ENCODE data around the gene FBLN7.

FBLN7 gene

DNA sequence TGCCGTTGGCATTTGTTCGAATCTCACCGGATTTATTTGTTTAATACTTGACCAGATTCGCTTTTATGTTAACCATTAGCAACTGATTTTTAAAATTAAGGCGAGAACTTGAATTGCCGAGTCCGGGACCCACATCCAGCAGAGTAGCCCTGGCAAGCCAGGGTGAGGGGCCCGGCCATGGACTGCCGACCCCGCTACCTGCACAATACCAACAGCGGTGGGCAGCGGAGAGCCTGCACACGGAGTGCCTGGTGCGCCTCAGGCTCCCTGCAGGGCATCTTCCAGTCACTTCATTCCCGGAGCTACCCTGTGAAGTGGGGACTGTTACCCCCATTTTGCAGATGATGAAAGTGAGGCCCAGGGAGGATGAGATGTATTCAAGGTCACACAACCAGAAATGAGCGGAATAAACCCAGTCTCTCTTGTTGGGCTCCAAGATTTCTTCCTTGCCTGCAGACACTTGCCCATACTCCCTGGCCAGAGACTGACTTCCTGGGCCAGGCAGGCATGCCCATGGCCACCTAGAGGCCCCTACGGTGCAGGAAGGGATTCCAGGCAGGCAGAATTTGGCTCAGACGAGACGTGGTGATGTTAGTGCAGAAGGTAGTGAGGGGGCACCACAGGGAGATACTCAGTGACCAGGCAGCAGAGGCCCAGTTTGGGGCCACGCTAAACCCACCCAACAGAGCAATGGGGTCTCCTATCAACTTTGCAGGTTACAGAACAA lies 2.9 kb downstream of the FBLN7 start:
- DNase-seq, result no peak

DNA sequence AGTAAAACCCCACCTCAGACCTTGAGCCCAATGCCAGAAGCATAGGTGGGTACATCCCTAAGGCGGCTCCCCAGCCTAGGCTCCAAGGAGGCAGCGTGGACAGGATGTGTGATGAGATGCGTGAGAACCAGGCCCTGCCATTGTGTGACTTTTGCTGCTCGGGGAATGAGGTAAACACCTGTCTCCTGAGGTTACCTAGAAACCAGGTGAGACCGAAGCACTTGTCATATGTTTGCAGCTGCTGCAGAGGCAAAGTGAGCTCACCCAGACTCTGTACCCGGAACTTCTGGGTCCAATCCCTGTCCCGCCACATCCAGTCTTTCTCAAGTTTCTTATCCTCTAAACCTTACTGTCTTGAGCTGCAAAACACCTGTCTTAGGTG lies 3.4 kb downstream of the FBLN7 start:
- no peak for DNase-seq

GRCh38 chr2:112142525-112143078 lies 4.4 kb downstream of the FBLN7 start:
- no peak for DNase-seq

DNA sequence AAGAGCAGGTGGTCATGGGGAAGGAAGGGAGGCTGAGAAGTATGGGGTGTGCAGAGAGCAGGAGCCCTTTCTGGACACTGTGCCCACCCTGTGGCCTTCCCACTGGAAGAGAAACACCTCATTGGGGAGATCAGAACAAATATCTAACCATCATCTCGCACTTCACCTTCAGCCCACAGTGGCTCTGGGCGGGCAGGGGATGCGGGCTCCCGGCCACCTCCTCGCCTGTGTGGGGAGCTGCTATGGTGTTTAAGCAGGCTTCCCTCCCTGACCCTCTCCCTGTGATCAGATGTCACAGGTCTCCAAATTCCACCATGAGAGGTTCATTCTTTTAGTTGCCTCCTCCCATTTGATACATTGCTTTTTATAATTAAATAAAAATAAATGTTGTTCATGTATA lies 5.0 kb downstream of the FBLN7 start:
- no peak for DNase-seq

GRCh38 chr2:112144966-112145365 lies 6.8 kb downstream of the FBLN7 start:
- DNase-seq, result no peak

- no peak for DNase-seq
These were observed 9.4 kb downstream of the FBLN7 start for GRCh38 chr2:112147382-112148168.

- no peak for DNase-seq
These were observed 10.3 kb downstream of the FBLN7 start for GRCh38 chr2:112148477-112148876.

DNA sequence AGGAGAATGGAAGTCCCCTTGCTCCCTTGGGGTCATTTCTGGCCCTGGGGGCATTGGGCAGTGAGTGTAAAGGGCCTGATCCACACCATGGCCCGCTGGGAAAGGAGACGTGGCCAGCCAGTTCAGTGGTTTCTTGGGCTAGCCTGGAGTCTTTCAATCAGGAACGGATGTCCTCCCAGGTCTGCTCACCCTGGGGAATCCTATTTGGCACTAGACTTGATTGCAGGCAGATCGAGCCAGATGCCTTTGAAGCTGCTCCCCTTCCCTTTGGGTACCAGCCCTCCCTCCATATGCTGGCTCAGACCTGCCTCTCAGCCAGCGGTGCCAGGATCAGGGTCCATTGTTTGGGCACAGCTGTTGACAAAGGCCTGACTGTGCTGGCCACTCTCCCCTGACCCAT lies 11.0 kb downstream of the FBLN7 start:
- DNase-seq, result no peak

- DNase-seq, result no peak
These were observed 11.8 kb downstream of the FBLN7 start for GRCh38 chr2:112149866-112150435.

DNA sequence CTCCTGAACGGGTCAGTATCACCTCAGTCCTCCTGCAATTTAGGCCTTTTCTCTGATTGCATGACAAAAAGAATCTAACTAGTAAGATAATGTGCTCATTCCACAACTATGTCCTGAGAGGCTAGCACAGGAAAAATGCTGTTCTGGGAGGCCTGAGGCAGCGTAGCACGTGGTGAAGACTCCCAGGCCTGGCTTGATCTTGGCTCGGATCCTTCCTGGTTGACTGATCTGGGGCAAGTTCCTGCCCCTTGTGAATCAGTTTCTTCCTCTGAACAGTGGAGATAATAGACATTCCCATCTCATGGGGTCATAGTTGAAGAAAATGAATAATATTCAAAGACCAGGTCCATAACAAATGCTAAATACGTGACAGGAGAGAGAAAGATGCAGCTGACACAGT lies 12.3 kb downstream of the FBLN7 start:
- no peak for DNase-seq

GRCh38 chr2:112150851-112151250 lies 12.7 kb downstream of the FBLN7 start:
- DNase-seq, result no peak

- no peak for DNase-seq
These were observed 13.1 kb downstream of the FBLN7 start for GRCh38 chr2:112151271-112151670.

DNA sequence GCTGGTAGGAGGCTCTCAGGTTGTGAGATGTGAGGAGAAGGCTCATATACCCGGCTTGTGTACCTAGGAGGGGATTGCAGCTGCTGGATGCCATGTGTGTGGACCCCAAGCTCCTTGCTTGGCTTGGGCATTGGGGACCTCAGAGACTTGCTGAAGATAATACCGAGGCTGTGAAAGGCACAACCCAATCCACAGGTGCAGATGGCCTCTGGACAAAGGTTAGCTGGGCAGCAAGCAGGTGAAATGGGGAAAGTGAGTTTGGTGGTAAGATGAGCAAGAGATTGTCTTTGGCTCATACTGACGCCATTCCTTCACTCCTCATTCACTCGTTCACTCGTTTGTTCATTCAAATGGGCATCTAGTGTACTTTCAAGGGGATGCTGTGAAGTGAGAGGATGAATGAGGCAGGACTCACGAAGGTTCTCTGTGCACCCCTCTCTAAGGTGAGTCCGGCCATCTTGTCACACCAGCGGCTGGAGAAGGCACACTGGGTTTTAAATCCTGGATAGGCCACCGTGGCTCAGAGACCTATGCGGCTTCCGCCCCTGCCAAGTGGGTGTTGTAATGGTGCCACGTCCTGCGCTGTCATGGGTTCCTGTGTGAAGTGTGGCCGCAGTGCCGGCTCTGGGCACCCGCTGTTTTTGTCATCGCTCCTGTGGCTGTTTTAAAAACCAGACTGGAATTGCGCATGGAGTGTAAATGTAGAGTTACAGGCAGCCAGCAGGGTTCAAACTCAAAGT lies 13.7 kb downstream of the FBLN7 start:
- no peak for DNase-seq

GRCh38 chr2:112152476-112153178 lies 14.4 kb downstream of the FBLN7 start:
- no peak for DNase-seq

GRCh38 chr2:112153179-112153490 lies 14.9 kb downstream of the FBLN7 start:
- DNase-seq, result no peak

DNA sequence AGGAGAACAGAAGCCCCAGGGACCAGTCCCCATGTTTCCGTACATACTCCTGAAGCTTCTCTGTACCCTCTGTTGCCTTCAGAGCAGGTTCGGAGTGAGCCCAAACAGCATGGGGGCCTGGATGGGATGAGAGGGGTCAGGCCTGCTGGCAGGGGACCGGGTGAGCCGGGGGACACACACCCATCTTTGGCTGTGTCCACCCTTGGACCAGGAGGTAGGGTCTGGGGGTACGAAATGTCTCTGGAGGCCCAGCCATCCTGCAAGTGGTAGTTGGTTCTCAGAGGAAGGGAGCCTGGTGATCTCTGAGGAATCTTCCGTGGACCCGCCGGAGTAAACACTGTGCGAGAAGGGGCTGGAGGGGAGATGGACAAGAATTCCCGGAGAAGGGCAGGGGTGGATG lies 15.3 kb downstream of the FBLN7 start:
- DNase-seq, result no peak

DNA sequence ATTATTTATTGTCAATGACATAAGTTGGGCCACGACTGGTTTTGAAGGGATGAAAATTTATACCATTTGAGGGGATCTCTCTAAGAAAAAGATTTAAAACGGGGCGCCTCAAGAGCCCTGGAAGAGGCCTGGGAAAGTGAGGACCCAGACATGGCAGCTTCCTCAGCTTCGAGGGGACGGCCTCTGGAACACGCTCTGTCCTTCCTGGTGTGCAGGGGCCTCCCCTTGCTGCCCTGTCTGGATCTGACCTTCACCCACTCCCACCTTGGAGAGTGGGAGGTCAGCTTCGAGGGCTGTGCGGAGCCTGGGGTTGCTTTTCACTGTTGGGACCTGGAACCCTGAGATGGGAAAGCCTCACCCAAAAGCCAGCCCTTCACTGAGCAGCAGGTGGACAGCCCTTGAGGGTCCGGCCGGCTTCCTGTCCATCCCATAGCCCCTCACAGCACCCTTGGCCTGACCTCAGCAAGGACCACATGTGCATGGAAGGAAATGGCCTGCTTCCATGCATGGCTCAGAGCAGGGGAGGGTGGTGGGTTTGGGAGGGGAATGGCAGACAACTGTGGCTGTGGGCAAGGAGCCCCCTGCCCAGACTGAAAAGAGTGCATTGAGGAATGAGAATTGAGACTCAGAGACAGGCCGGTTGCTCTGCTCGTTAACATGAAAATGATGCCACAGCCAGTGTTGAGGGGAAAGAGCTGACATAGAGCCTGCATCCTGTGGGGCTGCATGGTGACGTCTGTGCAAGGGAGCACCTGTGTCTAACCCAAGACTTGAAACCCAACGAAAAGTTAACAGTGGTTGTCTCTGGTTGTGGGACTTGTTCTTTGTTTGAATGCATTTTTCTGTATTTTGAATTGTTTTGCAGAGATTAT lies 16.3 kb downstream of the FBLN7 start:
- DNase-seq, result peak; percentile 33

DNA sequence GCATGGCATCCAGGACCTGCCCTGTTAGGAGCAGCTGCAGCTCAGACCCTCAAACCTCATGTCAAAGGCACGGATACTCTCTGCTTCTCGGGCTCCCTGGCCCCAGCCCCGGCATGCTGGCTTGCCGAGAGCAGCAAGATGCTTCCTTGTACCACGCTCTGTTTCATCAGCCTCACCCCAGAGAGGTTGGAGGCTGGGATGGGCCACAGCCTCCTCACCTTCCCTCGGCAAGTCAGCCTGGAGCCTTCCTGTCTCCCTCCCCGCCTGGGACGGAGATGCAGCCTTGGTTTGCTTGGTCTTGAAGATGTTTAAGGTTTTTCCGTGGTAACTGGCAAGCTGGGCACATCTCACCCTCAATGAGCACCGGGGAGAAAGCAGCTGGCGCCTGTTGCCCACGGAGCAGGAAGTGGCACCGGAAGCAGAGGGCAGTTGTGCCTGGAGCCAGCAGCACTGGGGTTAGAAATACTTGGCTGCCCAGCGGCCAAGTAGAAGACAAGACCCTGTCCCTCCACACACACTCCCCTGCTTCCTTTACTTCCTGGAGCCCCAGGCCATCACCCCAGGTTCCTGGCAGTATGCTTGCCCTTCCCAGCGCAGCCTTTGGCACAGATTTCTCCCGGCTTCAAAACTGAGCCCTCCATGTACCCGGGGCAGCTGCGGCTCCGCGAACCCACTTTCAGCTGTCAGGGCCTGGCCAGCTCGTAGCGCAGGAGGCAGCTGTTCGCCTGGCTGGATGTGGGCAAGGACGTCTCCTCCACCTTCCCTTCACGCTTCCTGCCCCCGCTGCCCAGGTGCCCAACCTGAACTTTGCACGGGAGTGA lies 17.4 kb downstream of the FBLN7 start:
- DNase-seq, result peak; percentile 54

- DNase-seq, result peak; percentile 60
These were observed 18.2 kb downstream of the FBLN7 start for GRCh38 chr2:112156152-112156986.

GRCh38 chr2:112157472-112157871 lies 19.3 kb downstream of the FBLN7 start:
- no peak for DNase-seq
